ENCODE results near the gene OR6M1.

Gene OR6M1

GRCh38 chr11:123796226-123796625 is 9.9 kb downstream of the OR6M1 start (continued):
- no peak for TF ChIP-seq ZNF837 (tag by site-specific recombination; IDR thresholded peaks at IDR 0.05)

- no peaks in the 10 kb centered on the region for H3K4me1 ChIP-seq (ENCODE audit: control insufficient read depth, insufficient read depth, low read length)
- H3K4me3 ChIP-seq (ENCODE audit: low read depth, low read length): no peak overlapping the region
- CTCF ChIA-PET: interaction anchor here (0.6 kb wide), 2 partner anchors 98 to 681 kb away, joined by 3 to 5 read pairs; no protein-coding TSS in a partner anchor
- TF ChIP-seq OVOL3 (tag by site-specific recombination; IDR thresholded peaks at IDR 0.05): no peak
- POLR2A ChIA-PET: no interaction called here
- H3K36me3 ChIP-seq (ENCODE audit: control insufficient read depth in 2 of 2, insufficient read depth in 1 of 2, low read length in 2 of 2): no peaks in the 10 kb centered on the region
- no peak overlapping the region for H3K27ac ChIP-seq (ENCODE audit: extremely low read depth, low read depth, low read length)
- no peaks in the 10 kb centered on the region for H3K9me3 ChIP-seq (ENCODE audit: control insufficient read depth, insufficient read depth, low read depth, low read length)
Measured at GRCh38 chr11:123783536-123783935, 22.6 kb downstream of the OR6M1 start.

- no peaks in the 10 kb centered on the region for H3K36me3 ChIP-seq (ENCODE audit: control insufficient read depth in 2 of 2, insufficient read depth in 1 of 2, low read length in 2 of 2)
- H3K9me3 ChIP-seq (ENCODE audit: control insufficient read depth, insufficient read depth, low read depth, low read length): no peaks in the 10 kb centered on the region
- TF ChIP-seq EGR2 (tag by site-specific recombination; IDR thresholded peaks at IDR 0.05; ENCODE audit: low read depth) (no peak), ZNF776 (tag by site-specific recombination; IDR thresholded peaks at IDR 0.05; ENCODE audit: borderline replicate concordance) (no peak), AEBP2 (tag by site-specific recombination; IDR thresholded peaks at IDR 0.05; ENCODE audit: borderline replicate concordance) (no peak), PATZ1 (tag by site-specific recombination; IDR thresholded peaks at IDR 0.05) (no peak), ZNF426 (tag by site-specific recombination; IDR thresholded peaks at IDR 0.05) (no peak), ZNF354C (tag by site-specific recombination; IDR thresholded peaks at IDR 0.05; ENCODE audit: borderline replicate concordance, low read depth) (no peak), BCL11B (tag by site-specific recombination; IDR thresholded peaks at IDR 0.05; ENCODE audit: low read depth) (no peak), ZNF433 (tag by site-specific recombination; IDR thresholded peaks at IDR 0.05; ENCODE audit: low read depth) (no peak), OVOL3 (tag by site-specific recombination; IDR thresholded peaks at IDR 0.05) (no peak)
- ChIA-PET CTCF (interaction anchor here (0.7 kb wide), 1 partner anchor 195 kb away, joined by 4 read pairs; no protein-coding TSS in a partner anchor), POLR2A (no interaction called here)
- H3K4me1 ChIP-seq (ENCODE audit: control insufficient read depth, insufficient read depth, low read length): no peaks in the 10 kb centered on the region
- H3K4me3 ChIP-seq (ENCODE audit: low read depth, low read length): no peak overlapping the region
- no peak overlapping the region for H3K27ac ChIP-seq (ENCODE audit: extremely low read depth, low read depth, low read length)
Measured at GRCh38 chr11:123778511-123778910, 27.6 kb downstream of the OR6M1 start.

GRCh38 chr11:123775715-123776549 is 30.2 kb downstream of the OR6M1 start:
- H3K9me3 ChIP-seq (ENCODE audit: control insufficient read depth, insufficient read depth, low read depth, low read length): no peaks in the 10 kb centered on the region
- H3K27ac ChIP-seq (ENCODE audit: extremely low read depth, low read depth, low read length): no peak overlapping the region
- H3K4me1 ChIP-seq (ENCODE audit: control insufficient read depth, insufficient read depth, low read length): no peaks in the 10 kb centered on the region
- ChIA-PET POLR2A (no interaction called here), CTCF (no interaction called here)
- H3K36me3 ChIP-seq (ENCODE audit: control insufficient read depth in 2 of 2, insufficient read depth in 1 of 2, low read length in 2 of 2): no peaks in the 10 kb centered on the region
- no peak overlapping the region for H3K4me3 ChIP-seq (ENCODE audit: low read depth, low read length)
- TF ChIP-seq ZNF354C (tag by site-specific recombination; IDR thresholded peaks at IDR 0.05; ENCODE audit: borderline replicate concordance, low read depth) (no peak), ZSCAN4 (tag by site-specific recombination; IDR thresholded peaks at IDR 0.05) (no peak), BCL11A (tag by site-specific recombination; IDR thresholded peaks at IDR 0.05; ENCODE audit: low read depth) (no peak), HIC1 (tag by site-specific recombination; IDR thresholded peaks at IDR 0.05) (no peak), ZNF488 (tag by site-specific recombination; IDR thresholded peaks at IDR 0.05) (no peak), ZNF624 (tag by site-specific recombination; IDR thresholded peaks at IDR 0.05) (no peak), ZNF645 (tag by site-specific recombination; IDR thresholded peaks at IDR 0.05) (no peak)

Data from HEK293 (cell line).